HCT116 (cell line): ENCODE data around the gene DOCK3. TPM values are rescaled to one million over a fixed set of nuclear protein-coding genes. Genes with fewer than 3 reads are reported as not detected.
"Not testable (repeated sequence)": the region's sequence is repeated elsewhere in the genome, so short reads cannot be mapped to it uniquely, and the experiment has no call there.

Experiments
- ATAC-seq: fragments of 200-7000 bp; cut with Tn5 transposase; 2 replicates; pipeline ENCODE4 v1.9.1; 2020; ENCODE audit warnings: mild to moderate bottlenecking, moderate library complexity
- BruUV-seq: library from RNA; stranded (reverse); fragments of 400-500 nt; replicated peaks from 2 replicates; lab custom pipeline; 2021; lab: Mats Ljungman, UMichigan
- CTCF ChIA-PET: fragments of 300-600 bp; sonication (Branson Sonifier 250); formaldehyde crosslinking; loops from one replicate; lab custom pipeline; 2021; ENCODE audit warnings: antibody characterized with exemption; lab: Charles Lee
- POLR2A ChIA-PET: fragments of 300-600, 350-600 bp; sonication (Branson Sonifier 250); formaldehyde crosslinking; loops from one replicate; lab custom pipeline; 2021; ENCODE audit warnings: antibody characterized with exemption; lab: Charles Lee
- RAD21 ChIA-PET, 2 experiments: fragments of 300-600 bp; sonication (Branson Sonifier 250); formaldehyde crosslinking; loops; one replicate each; lab custom pipeline; 2023; ENCODE audit warnings: low total read pairs in 2 of 2; ENCODE audit not compliant: uncharacterized antibody in 2 of 2, unreplicated experiment in 2 of 2, low non-redundant PET in 1 of 2; lab: Charles Lee
- DNase-seq: peaks from one replicate; pipeline ENCODE4 v3.0.0-alpha.2; 2010; ENCODE audit warnings: low read depth, low spot score
- H2AFZ ChIP-seq: fragments of 200-600 bp; shearing (Covaris generic), sonication (generic); 2 replicates; pipeline ENCODE4 v1.6.1; 2017; ENCODE audit warnings: low read depth, mixed run types, mixed read lengths, antibody characterized with exemption, low read length; ENCODE audit not compliant: poor library complexity, severe bottlenecking
- H3K27ac ChIP-seq: 2 replicates; pipeline ENCODE4 v1.5.1; 2012; ENCODE audit warnings: low read depth, low read length
- H3K27me3 ChIP-seq: fragments of 200-600 bp; sonication (generic); 2 replicates; pipeline ENCODE4 v1.6.1; 2016; ENCODE audit warnings: mixed run types, low read length, mixed read lengths; ENCODE audit not compliant: insufficient read depth
- H3K36me3 ChIP-seq, 2 experiments: fragments of 200-500 bp in 1 of 2; fragments of 200-600 bp in 1 of 2; sonication (Bioruptor generic) in 1 of 2; sonication (generic) in 1 of 2; 2 replicates each; pipeline versions ENCODE4 v1.5.1 to v1.6.1; 2014 to 2016; ENCODE audit warnings: low read length in 2 of 2, inconsistent platforms in 1 of 2, mixed read lengths in 1 of 2, mixed run types in 1 of 2; ENCODE audit not compliant: insufficient read depth in 2 of 2, control insufficient read depth in 1 of 2
- H3K4me1 ChIP-seq, 2 experiments: fragments of 200-600 bp in 1 of 2; sonication (generic) in 1 of 2; 2 replicates each; pipeline versions ENCODE4 v1.5.1 to v1.6.1; 2012 to 2017; ENCODE audit warnings: low read length in 2 of 2, inconsistent platforms in 1 of 2, mild to moderate bottlenecking in 1 of 2, mixed read lengths in 1 of 2, mixed run types in 1 of 2, moderate library complexity in 1 of 2; ENCODE audit not compliant: insufficient read depth in 2 of 2, control insufficient read depth in 1 of 2
- H3K4me2 ChIP-seq: fragments of 200-600 bp; sonication (generic); 2 replicates; pipeline ENCODE4 v1.6.1; 2017; ENCODE audit warnings: mixed run types, low read length, mixed read lengths
- H3K4me3 ChIP-seq, 2 experiments: fragments of 200-600 bp in 1 of 2; sonication (generic) in 1 of 2; replicated peaks in 1 of 2; 2 replicates each; pipeline ENCODE4 v1.5.1; 2011 to 2016; ENCODE audit warnings: low read length in 2 of 2, control low read depth in 1 of 2, low read depth in 1 of 2, mild to moderate bottlenecking in 1 of 2, mixed read lengths in 1 of 2, mixed run types in 1 of 2
- H3K79me2 ChIP-seq: fragments of 200-600 bp; sonication (generic); 2 replicates; pipeline ENCODE4 v1.6.1; 2017; ENCODE audit warnings: mild to moderate bottlenecking, mixed run types, low read length, moderate library complexity, mixed read lengths; ENCODE audit not compliant: insufficient read depth
- H3K9ac ChIP-seq: fragments of 200-600 bp; sonication (generic); 2 replicates; pipeline ENCODE4 v1.6.1; 2016; ENCODE audit warnings: low read length, mixed read lengths
- H3K9me2 ChIP-seq: fragments of 200-600 bp; sonication (generic), shearing (Covaris generic); 2 replicates; pipeline ENCODE4 v1.6.1; 2017; ENCODE audit warnings: mixed run types, mild to moderate bottlenecking, moderate library complexity; ENCODE audit not compliant: insufficient read depth
- H3K9me3 ChIP-seq, 2 experiments: fragments of 200-500 bp in 1 of 2; fragments of 200-600 bp in 1 of 2; sonication (Bioruptor generic) in 1 of 2; sonication (generic) in 1 of 2; 2 replicates each; pipeline ENCODE4 v1.6.1; 2014 to 2017; ENCODE audit warnings: low read length in 2 of 2, mixed read lengths in 2 of 2, inconsistent platforms in 1 of 2, low read depth in 1 of 2, mild to moderate bottlenecking in 1 of 2, mixed run types in 1 of 2, moderate library complexity in 1 of 2; ENCODE audit not compliant: control insufficient read depth in 1 of 2, insufficient read depth in 1 of 2
- H4K20me1 ChIP-seq: fragments of 200-600 bp; sonication (generic), shearing (Covaris generic); 2 replicates; pipeline ENCODE4 v1.6.1; 2017; ENCODE audit warnings: mixed run types, mild to moderate bottlenecking, moderate library complexity; ENCODE audit not compliant: insufficient read depth
- CBX3 ChIP-seq: IDR thresholded peaks from 2 replicates; pipeline ENCODE4 v1.6.1; 2012; ENCODE audit warnings: low read depth
- CTCF ChIP-seq, 3 experiments: fragments of 200-600 bp in 1 of 3; sonication (generic) in 1 of 3; IDR thresholded peaks in 2 of 3; conservative IDR thresholded peaks in 1 of 3; 2 replicates each; pipeline ENCODE4 v1.5.1; 2012 to 2017; ENCODE audit warnings: low read depth in 2 of 3, low read length in 2 of 3, antibody characterized with exemption in 1 of 3, borderline replicate concordance in 1 of 3, control low read depth in 1 of 3, mild to moderate bottlenecking in 1 of 3, mixed read lengths in 1 of 3, mixed run types in 1 of 3, moderate library complexity in 1 of 3; ENCODE audit not compliant: insufficient read depth in 1 of 3
- MAX ChIP-seq: IDR thresholded peaks from 2 replicates; pipeline ENCODE4 v1.6.1; 2012
- POLR2AphosphoS5 ChIP-seq: IDR thresholded peaks from 2 replicates; pipeline ENCODE4 v1.6.1; 2011; ENCODE audit warnings: mild to moderate bottlenecking, low read depth, low read length, moderate library complexity
- REST ChIP-seq: IDR thresholded peaks from 2 replicates; pipeline ENCODE4 v1.6.1; 2012; ENCODE audit warnings: low read depth
- intact Hi-C: fragments of 100-400 bp; cut with micrococcal nuclease; formaldehyde crosslinking; loops from 2 replicates; pipeline ENCODE4 v1.10.0; 2022
- total RNA-seq: library from RNA; stranded (reverse); gene quantifications from one replicate; pipeline ENCODE4 v1.2.1, GENCODE V29; 2021; ENCODE audit not compliant: unreplicated experiment

Gene DOCK3
- total RNA-seq, 1 experiment from 2014 or later, result 4.2 TPM

GRCh38 chr3:50912746-50913145 lies 238.0 kb downstream of the DOCK3 start:
- Histone ChIP-seq H3K79me2 (no peaks in the 10 kb centered on the region), H3K9me2 (no peaks in the 10 kb centered on the region), H3K27ac (no peak overlapping the region), H3K36me3 (no peaks in the 10 kb centered on the region), H3K4me2 (no peak overlapping the region), H3K4me1 (no peaks in the 10 kb centered on the region), H4K20me1 (no peaks in the 10 kb centered on the region), H2AFZ (no peak overlapping the region), H3K4me3 (no peak overlapping the region), H3K9me3 (no peaks in the 10 kb centered on the region), H3K9ac (no peak overlapping the region), H3K27me3 (no peaks in the 10 kb centered on the region)
- intact Hi-C loops, result no loop called here
- BruUV-seq, result no TSS peak
- DNase-seq, result no peak
- ATAC-seq, result no peak
- ChIA-PET CTCF (interaction anchor here (1.0 kb wide), 1 partner anchor 15 kb away, joined by 3 read pairs; no protein-coding TSS in a partner anchor), POLR2A (no interaction called here), RAD21 (no interaction called here)
- no peak for TF ChIP-seq POLR2AphosphoS5
- peak in 1 of 3 experiments; percentile 12; a peak in 1 of 6 replicates for TF ChIP-seq CTCF (IDR thresholded peaks at IDR 0.05 in 2 of 3, conservative IDR thresholded peaks at IDR 0.05 in 1 of 3; ENCODE audit: borderline replicate concordance in 1 of 3, insufficient read depth in 1 of 3, low read depth in 2 of 3, low read length in 2 of 3)

- Histone ChIP-seq H3K36me3 (no peaks in the 10 kb centered on the region), H3K4me1 (no peaks in the 10 kb centered on the region), H3K79me2 (no peaks in the 10 kb centered on the region), H3K27ac (no peak overlapping the region), H4K20me1 (no peaks in the 10 kb centered on the region), H3K9me2 (no peaks in the 10 kb centered on the region), H3K9me3 (no peaks in the 10 kb centered on the region), H3K27me3 (no peaks in the 10 kb centered on the region), H2AFZ (no peak overlapping the region), H3K4me2 (no peak overlapping the region), H3K4me3 (no peak overlapping the region), H3K9ac (no peak overlapping the region)
- POLR2A ChIA-PET, result no interaction called here
- TF ChIP-seq CBX3 (no peak), MAX (no peak), REST (0 out of 2 replicates have a peak, but pooled peaks have one; percentile 9)
- intact Hi-C loops, result no loop called here
- CTCF ChIA-PET, result interaction anchor here (1.0 kb wide), 1 partner anchor 14 kb away, joined by 3 read pairs; no protein-coding TSS in a partner anchor
- DNase-seq (no peak), ATAC-seq (no peak)
- BruUV-seq, result no TSS peak
- RAD21 ChIA-PET, result no interaction called here
Measured at GRCh38 chr3:50913260-50913659, 238.5 kb downstream of the DOCK3 start.

- POLR2A ChIA-PET, RAD21 ChIA-PET, H4K20me1 ChIP-seq, ATAC-seq, H3K36me3 ChIP-seq, H3K9me2 ChIP-seq, H3K9me3 ChIP-seq, H2AFZ ChIP-seq, BruUV-seq, H3K4me3 ChIP-seq, H3K9ac ChIP-seq, CTCF ChIA-PET, intact Hi-C loops, H3K27me3 ChIP-seq, H3K79me2 ChIP-seq, DNase-seq, H3K27ac ChIP-seq, H3K4me1 ChIP-seq, H3K4me2 ChIP-seq: not testable (repeated sequence)
Measured at GRCh38 chr3:50922071-50922470, 247.3 kb downstream of the DOCK3 start.
